Hindlimb muscle (tissue), 1 donor: Measurements from ENCODE around the gene KCTD17. TPM values are rescaled to one million over a fixed set of nuclear protein-coding genes. Genes with fewer than 3 reads are reported as not detected.

Experiments used
- DNase-seq: peaks from one replicate; pipeline ENCODE4 v3.0.0-alpha.2; 2013
- polyA plus RNA-seq: library from polyadenylated mRNA; unstranded; fragments of 120-200 nt; gene quantifications from one replicate; pipeline ENCODE4 v1.2.1, GENCODE V29; 2013; ENCODE audit not compliant: insufficient read length

KCTD17 gene
- polyA plus RNA-seq, 1 donor, result 15.3 TPM

DNA sequence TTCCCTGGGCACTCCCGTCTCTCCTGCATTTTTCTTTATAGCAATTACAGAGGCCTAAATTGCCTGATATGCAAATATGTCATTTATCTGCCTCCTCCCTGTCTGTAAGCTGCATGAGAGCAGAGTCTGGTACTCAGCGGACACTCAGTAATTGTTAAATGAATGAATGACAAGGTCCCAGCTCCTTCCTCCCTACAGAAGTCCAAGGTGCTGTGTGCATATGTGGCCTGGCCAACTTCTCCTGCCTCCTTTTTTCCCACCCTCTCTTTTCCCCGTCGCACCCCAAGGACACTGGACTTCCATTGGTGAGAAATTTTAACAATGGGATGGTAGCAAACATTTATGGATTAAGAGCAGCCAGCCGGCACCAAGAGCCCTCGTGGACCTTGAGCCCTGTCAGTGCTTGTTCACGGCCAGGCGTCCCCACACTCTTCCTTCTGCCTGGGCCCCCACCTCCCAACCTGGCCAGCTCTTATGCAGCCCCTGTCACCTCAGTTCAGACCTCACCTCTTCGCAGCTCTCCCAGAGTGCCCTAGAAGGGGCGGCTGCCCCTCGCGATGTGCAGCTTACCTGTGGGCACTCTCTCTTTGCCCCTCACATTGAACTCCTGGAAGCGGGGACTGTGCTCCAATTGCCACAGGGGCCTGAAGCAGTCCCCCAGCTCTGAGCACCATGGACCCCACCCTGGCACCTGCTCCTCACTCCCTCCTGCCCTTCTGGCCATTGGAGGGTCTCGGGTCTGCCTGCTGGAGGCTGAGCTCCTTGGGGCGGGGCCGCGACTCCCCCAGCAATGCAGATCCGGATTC lies 56.5 kb downstream of the KCTD17 start:
- DNase-seq, result no peak

DNA sequence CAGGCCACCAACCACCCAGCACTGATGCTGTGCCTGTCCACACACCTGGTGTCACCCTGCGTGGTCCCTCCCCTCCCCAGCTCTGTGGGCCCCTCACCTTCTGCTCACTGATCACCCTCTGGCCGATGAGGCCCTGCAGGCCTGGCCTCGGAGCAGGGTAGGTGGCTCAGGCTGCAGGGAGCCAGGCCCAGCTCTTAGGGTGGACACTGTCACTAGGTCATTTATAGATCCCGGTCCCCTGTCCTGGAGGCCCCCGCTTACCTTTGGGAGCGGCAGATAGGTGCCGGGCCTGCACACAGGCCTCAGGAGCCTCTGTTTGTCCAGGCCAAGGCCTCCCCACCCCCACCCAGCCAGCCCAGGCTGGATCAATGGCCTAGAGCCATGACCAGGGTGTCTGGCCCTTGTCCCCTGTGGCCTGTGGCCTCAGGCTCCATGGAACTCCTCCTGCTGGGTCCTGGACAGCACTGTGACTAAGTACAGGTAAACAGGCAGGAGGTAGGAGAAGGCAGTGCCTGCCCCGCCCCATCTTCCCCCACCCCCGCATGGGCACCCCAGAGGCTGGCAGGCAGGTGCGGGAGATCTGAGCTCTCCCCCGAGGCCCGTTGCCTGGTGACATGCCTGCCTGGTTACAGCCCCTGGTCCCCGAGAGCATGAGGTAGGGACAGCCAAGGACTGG lies 57.8 kb downstream of the KCTD17 start, which contains the start of gene TMPRSS6:
TMPRSS6 (minus strand) TSS at position 472 of the 676 bp plus-strand sequence. CDS start 6,296 bp downstream, outside the sequence.
- no peak for DNase-seq

- no peak for DNase-seq
These were observed 59.7 kb downstream of the KCTD17 start for GRCh38 chr22:37111156-37111717.

GRCh38 chr22:37112084-37112728 lies 60.7 kb downstream of the KCTD17 start:
- DNase-seq, result no peak

Other genes starting within 250 kb of the KCTD17 start
- 14.3 TPM for gene PVALB, start 234.7 kb upstream of the KCTD17 start, polyA plus RNA-seq
- gene NCF4, start 190.7 kb upstream of the KCTD17 start, polyA plus RNA-seq, result 4.5 TPM
- gene CSF2RB, start 138.1 kb upstream of the KCTD17 start, polyA plus RNA-seq, result 2.0 TPM
- 21.1 TPM for gene TST, start 32.3 kb upstream of the KCTD17 start, polyA plus RNA-seq
- gene MPST, start 32.0 kb upstream of the KCTD17 start, polyA plus RNA-seq, result 56.0 TPM
- gene TMPRSS6, start 58.0 kb downstream of the KCTD17 start, polyA plus RNA-seq, result not detected
- 1.6 TPM for gene IL2RB, start 98.2 kb downstream of the KCTD17 start, polyA plus RNA-seq
- gene C1QTNF6, start 136.5 kb downstream of the KCTD17 start, polyA plus RNA-seq, result 17.7 TPM
- not detected for gene SSTR3, start 160.7 kb downstream of the KCTD17 start, polyA plus RNA-seq
- gene RAC2, start 192.5 kb downstream of the KCTD17 start, polyA plus RNA-seq, result 5.6 TPM
- 10.0 TPM for gene CYTH4, start 230.8 kb downstream of the KCTD17 start, polyA plus RNA-seq